ENCODE results near the gene GLI1. TPM values are rescaled to one million over a fixed set of nuclear protein-coding genes. Genes with fewer than 3 reads are reported as not detected.
"Not testable (repeated sequence)": the region's sequence is repeated elsewhere in the genome, so short reads cannot be mapped to it uniquely, and the experiment has no call there.

GLI1 gene
- total and polyA plus RNA-seq, 4 donors: 0.74 to 5.7 (median 2.1) TPM

DNA sequence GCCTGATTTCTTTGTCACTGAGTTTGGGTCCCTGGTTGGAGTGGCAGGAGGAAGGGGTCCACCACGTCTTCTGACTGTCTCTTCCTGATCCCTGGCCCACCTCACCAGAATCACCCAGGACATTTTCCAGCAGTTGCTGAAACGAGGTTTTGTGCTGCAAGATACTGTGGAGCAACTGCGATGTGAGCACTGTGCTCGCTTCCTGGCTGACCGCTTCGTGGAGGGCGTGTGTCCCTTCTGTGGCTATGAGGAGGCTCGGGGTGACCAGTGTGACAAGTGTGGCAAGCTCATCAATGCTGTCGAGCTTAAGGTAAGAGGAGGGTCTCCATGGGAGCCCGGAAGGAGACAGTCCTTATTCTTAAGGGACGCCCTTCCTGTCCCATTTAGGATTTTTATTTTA lies 40.6 kb downstream of the GLI1 start:
- H3K27ac ChIP-seq (ENCODE audit: low read depth in 1 of 2, low read length in 1 of 2): no peak overlapping the region
- 66 to 90% methylated on average over 11 of the region's 11 CpGs for whole genome bisulfite sequencing, 2 donors
- peaks cover 0 to 2% (median 0%) of the 10 kb centered on the region in 4 donors for H3K9me3 ChIP-seq (ENCODE audit: control insufficient read depth in 4 of 4, insufficient read depth in 3 of 4, low read length in 3 of 4)
- H3K4me3 ChIP-seq: no peak overlapping the region
- H3K36me3 ChIP-seq (ENCODE audit: control insufficient read depth in 4 of 4, insufficient read depth in 4 of 4, low read length in 4 of 4): peaks cover 23 to 51% (median 37%) of the 10 kb centered on the region in 4 donors
- no peaks in the 10 kb centered on the region for H3K27me3 ChIP-seq (ENCODE audit: control insufficient read depth in 3 of 3, insufficient read depth in 3 of 3, low read length in 2 of 3)
- TF ChIP-seq, protein P1, sequence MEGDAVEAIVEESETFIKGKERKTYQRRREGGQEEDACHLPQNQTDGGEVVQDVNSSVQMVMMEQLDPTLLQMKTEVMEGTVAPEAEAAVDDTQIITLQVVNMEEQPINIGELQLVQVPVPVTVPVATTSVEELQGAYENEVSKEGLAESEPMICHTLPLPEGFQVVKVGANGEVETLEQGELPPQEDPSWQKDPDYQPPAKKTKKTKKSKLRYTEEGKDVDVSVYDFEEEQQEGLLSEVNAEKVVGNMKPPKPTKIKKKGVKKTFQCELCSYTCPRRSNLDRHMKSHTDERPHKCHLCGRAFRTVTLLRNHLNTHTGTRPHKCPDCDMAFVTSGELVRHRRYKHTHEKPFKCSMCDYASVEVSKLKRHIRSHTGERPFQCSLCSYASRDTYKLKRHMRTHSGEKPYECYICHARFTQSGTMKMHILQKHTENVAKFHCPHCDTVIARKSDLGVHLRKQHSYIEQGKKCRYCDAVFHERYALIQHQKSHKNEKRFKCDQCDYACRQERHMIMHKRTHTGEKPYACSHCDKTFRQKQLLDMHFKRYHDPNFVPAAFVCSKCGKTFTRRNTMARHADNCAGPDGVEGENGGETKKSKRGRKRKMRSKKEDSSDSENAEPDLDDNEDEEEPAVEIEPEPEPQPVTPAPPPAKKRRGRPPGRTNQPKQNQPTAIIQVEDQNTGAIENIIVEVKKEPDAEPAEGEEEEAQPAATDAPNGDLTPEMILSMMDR (IDR thresholded peaks at IDR 0.05; ENCODE audit: control extremely low read depth, extremely low read depth): no peak
- ATAC-seq (ENCODE audit: insufficient read depth, low FRiP score): no peak
- no peak overlapping the region for H3K9ac ChIP-seq (ENCODE audit: insufficient read depth in 1 of 2, low read length in 2 of 2)
- no peak for DNase-seq
- no peaks in the 10 kb centered on the region for H3K4me1 ChIP-seq (ENCODE audit: control insufficient read depth in 5 of 5, insufficient read depth in 5 of 5, low read length in 5 of 5)

GRCh38 chr12:57502311-57502969 lies 42.9 kb downstream of the GLI1 start:
- not testable (repeated sequence) for ATAC-seq (ENCODE audit: insufficient read depth, low FRiP score); H3K9ac ChIP-seq (ENCODE audit: insufficient read depth in 1 of 2, low read length in 2 of 2); H3K27ac ChIP-seq (ENCODE audit: low read depth in 1 of 2, low read length in 1 of 2); DNase-seq; H3K4me1 ChIP-seq (ENCODE audit: control insufficient read depth in 5 of 5, insufficient read depth in 5 of 5, low read length in 5 of 5); H3K27me3 ChIP-seq (ENCODE audit: control insufficient read depth in 3 of 3, insufficient read depth in 3 of 3, low read length in 2 of 3); H3K9me3 ChIP-seq (ENCODE audit: control insufficient read depth in 4 of 4, insufficient read depth in 3 of 4, low read length in 3 of 4); H3K4me3 ChIP-seq
- 98% methylated on average over 17 to 22 of the region's 22 CpGs for WGBS, 2 donors
- H3K36me3 ChIP-seq (ENCODE audit: control insufficient read depth in 4 of 4, insufficient read depth in 4 of 4, low read length in 4 of 4): peaks cover 31 to 52% (median 40%) of the 10 kb centered on the region in 4 donors

- H3K9me3 ChIP-seq (ENCODE audit: control insufficient read depth in 4 of 4, insufficient read depth in 3 of 4, low read length in 3 of 4); H3K9ac ChIP-seq (ENCODE audit: insufficient read depth in 1 of 2, low read length in 2 of 2); H3K4me1 ChIP-seq (ENCODE audit: control insufficient read depth in 5 of 5, insufficient read depth in 5 of 5, low read length in 5 of 5); DNase-seq; ATAC-seq (ENCODE audit: insufficient read depth, low FRiP score); H3K4me3 ChIP-seq; H3K27me3 ChIP-seq (ENCODE audit: control insufficient read depth in 3 of 3, insufficient read depth in 3 of 3, low read length in 2 of 3); H3K27ac ChIP-seq (ENCODE audit: low read depth in 1 of 2, low read length in 1 of 2): not testable (repeated sequence)
- peaks cover 8 to 32% (median 25%) of the 10 kb centered on the region in 4 donors for H3K36me3 ChIP-seq (ENCODE audit: control insufficient read depth in 4 of 4, insufficient read depth in 4 of 4, low read length in 4 of 4)
- 89 to 92% methylated on average over 3 to 4 of the region's 4 CpGs for WGBS, 2 donors
Observed at GRCh38 chr12:57506541-57506940, 47.0 kb downstream of the GLI1 start.

- WGBS, 2 donors: 96 to 98% methylated on average over 13 to 25 of the region's 28 CpGs
- H3K27me3 ChIP-seq (ENCODE audit: control insufficient read depth in 3 of 3, insufficient read depth in 3 of 3, low read length in 2 of 3); H3K4me1 ChIP-seq (ENCODE audit: control insufficient read depth in 5 of 5, insufficient read depth in 5 of 5, low read length in 5 of 5); H3K9ac ChIP-seq (ENCODE audit: insufficient read depth in 1 of 2, low read length in 2 of 2); H3K9me3 ChIP-seq (ENCODE audit: control insufficient read depth in 4 of 4, insufficient read depth in 3 of 4, low read length in 3 of 4); ATAC-seq (ENCODE audit: insufficient read depth, low FRiP score); H3K27ac ChIP-seq (ENCODE audit: low read depth in 1 of 2, low read length in 1 of 2); H3K4me3 ChIP-seq; DNase-seq: not testable (repeated sequence)
- peaks cover 8 to 34% (median 24%) of the 10 kb centered on the region in 4 donors for H3K36me3 ChIP-seq (ENCODE audit: control insufficient read depth in 4 of 4, insufficient read depth in 4 of 4, low read length in 4 of 4)
Observed at GRCh38 chr12:57507796-57508195, 48.2 kb downstream of the GLI1 start.

GRCh38 chr12:57511161-57511560 lies 51.6 kb downstream of the GLI1 start:
- Histone ChIP-seq H3K27ac (ENCODE audit: low read depth in 1 of 2, low read length in 1 of 2) (no peak overlapping the region), H3K27me3 (ENCODE audit: control insufficient read depth in 3 of 3, insufficient read depth in 3 of 3, low read length in 2 of 3) (no peaks in the 10 kb centered on the region), H3K9ac (ENCODE audit: insufficient read depth in 1 of 2, low read length in 2 of 2) (no peak overlapping the region), H3K36me3 (ENCODE audit: control insufficient read depth in 4 of 4, insufficient read depth in 4 of 4, low read length in 4 of 4) (peaks cover 24 to 39% (median 35%) of the 10 kb centered on the region in 4 donors), H3K4me1 (ENCODE audit: control insufficient read depth in 5 of 5, insufficient read depth in 5 of 5, low read length in 5 of 5) (no peaks in the 10 kb centered on the region), H3K9me3 (ENCODE audit: control insufficient read depth in 4 of 4, insufficient read depth in 3 of 4, low read length in 3 of 4) (no peaks in the 10 kb centered on the region), H3K4me3 (no peak overlapping the region)
- DNase-seq (no peak), ATAC-seq (ENCODE audit: insufficient read depth, low FRiP score) (no peak)
- TF ChIP-seq, protein P1 (IDR thresholded peaks at IDR 0.05; ENCODE audit: control extremely low read depth, extremely low read depth): no peak
- 98 to 100% methylated on average over 4 of the region's 4 CpGs for WGBS, 2 donors
